ENCODE measurements around the gene LDB2.

DNA sequence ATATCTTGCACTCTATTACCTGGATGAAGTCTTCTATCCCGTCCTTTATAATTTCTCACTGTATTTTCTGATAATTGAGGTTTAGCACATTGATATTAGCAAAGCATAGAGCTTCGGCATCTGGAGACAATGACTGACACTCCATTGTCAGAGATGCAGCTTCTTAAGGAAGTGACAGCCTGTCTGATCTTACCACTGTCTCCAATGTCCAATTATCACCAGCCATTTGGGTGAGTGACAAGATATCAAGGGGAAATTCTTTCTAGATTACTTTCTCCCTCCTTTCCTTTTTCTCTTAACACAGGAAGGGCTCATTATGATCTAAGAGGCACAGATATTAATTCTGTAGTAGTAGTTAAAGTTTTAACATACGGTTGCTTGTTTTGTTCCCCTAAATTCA lies 86.4 kb downstream of the LDB2 start:
- TF ChIP-seq CTCF (IDR thresholded peaks at IDR 0.05) (no peak), POLR2A (IDR thresholded peaks at IDR 0.05) (no peak)

Data from uterus (tissue), 2 donors.